NCI-H345 treated with DMSO at 0.1 percent for 48 hours (cell line): ENCODE measurements around the gene TLCD3B.

ENCODE experiments used
- DNase-seq: peaks from one replicate; lab custom pipeline; 2025; ENCODE audit not compliant: unreplicated experiment; lab: John Stamatoyannopoulos, UW

Gene TLCD3B

GRCh38 chr16:30030841-30031413, at the start of gene TLCD3B:
Gene TLCD3B, minus strand, starts transcription at chr16:30031271. Its CDS starts 744 bp downstream, at chr16:30030527.
- no peak for DNase-seq

DNA sequence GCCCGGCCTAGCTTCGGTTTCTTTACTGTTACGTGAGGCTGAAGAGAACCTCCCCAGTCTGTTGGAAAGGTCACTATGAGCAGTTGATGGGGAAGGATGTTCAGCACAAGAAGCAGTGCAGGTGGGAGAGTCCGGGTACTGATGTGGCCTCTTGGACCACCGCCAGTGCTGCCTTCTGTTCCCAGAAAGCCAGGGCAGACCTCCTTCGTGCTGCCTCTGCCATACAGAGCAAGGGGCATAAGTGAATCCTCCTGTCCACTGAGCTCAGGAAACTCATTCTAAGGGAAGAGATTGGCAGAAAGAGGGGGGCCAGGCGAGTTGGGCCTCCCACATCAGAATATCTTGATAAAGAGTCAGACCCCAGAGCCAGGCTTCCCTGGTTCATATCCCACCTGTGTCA, 48.4 kb upstream of the TLCD3B start:
- no peak for DNase-seq

DNA sequence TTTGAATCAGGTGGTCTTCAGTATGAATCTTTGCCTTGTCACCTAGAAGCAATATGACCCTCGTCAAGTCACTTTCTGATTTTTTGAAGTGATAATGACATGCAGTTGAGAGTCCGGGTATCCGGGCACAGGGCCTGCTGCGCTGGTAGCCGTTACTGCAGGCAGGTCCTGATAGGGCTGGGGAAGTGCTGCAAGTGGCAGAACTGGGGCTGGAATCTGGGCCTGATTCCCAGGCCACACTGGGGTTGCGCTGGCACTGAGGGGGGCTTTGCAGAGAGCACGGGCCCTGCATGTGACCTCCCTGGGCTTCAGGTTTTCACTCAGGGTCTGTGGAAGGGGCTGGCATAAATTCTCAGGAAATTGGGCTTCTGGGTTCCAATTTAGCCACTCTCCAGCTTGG, 47.7 kb upstream of the TLCD3B start:
- DNase-seq, result no peak

GRCh38 chr16:30077656-30078055, 46.6 kb upstream of the TLCD3B start:
- no peak for DNase-seq

DNA sequence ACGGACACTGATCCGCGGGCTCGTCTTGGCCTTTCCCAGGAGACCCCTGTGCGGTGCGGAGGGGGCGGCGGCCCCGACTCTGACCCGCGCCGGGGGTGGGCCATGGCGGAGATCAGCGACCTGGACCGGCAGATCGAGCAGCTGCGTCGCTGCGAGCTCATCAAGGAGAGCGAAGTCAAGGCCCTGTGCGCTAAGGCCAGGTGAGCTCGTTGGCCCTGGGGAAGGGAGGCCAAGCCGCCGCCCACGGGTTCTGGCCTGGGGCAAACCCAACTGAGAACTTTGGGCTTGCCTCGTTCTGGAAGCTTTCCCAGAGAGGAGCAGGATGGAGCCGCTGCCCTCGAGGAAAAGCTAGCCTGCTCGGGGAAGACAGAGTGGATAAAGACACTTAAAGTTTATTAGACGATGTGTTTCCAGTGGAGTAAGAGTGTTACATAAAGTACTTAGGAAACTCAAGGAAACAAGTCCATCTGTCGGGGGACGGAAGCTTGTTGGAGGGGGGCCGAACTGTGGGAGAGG, 45.3 kb upstream of the TLCD3B start:
- DNase-seq, result no peak

- peak; percentile 90 for DNase-seq
Measured at GRCh38 chr16:30075503-30076275, 44.6 kb upstream of the TLCD3B start, which contains the start of gene PPP4C. Gene PPP4C, plus strand, starts transcription at chr16:30075994. Its CDS starts 384 bp downstream, at chr16:30076378.

GRCh38 chr16:30070490-30070889, 39.4 kb upstream of the TLCD3B start:
- no peak for DNase-seq

DNA sequence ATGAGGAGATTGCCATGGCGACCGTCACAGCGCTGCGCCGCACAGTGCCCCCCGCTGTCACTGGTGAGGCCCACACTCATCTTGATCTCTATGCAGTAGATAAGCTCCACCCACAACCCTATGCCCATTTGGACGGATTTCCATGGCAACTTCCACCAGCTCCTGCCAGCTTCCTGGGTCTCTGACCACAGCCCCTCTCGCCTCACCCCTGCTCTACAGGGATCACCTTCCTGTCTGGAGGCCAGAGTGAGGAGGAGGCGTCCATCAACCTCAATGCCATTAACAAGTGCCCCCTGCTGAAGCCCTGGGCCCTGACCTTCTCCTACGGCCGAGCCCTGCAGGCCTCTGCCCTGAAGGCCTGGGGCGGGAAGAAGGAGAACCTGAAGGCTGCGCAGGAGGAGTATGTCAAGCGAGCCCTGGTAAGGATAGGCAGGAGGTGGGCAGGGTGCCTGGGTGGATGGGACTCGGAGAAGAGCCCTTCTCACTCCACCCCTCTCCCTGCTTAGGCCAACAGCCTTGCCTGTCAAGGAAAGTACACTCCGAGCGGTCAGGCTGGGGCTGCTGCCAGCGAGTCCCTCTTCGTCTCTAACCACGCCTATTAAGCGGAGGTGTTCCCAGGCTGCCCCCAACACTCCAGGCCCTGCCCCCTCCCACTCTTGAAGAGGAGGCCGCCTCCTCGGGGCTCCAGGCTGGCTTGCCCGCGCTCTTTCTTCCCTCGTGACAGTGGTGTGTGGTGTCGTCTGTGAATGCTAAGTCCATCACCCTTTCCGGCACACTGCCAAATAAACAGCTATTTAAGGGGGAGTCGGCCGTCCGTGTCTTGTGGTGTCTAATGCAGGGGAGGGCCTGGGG, 38.8 kb upstream of the TLCD3B start:
- no peak for DNase-seq

GRCh38 chr16:30068750-30069610, 37.9 kb upstream of the TLCD3B start:
- DNase-seq, result no peak

DNA sequence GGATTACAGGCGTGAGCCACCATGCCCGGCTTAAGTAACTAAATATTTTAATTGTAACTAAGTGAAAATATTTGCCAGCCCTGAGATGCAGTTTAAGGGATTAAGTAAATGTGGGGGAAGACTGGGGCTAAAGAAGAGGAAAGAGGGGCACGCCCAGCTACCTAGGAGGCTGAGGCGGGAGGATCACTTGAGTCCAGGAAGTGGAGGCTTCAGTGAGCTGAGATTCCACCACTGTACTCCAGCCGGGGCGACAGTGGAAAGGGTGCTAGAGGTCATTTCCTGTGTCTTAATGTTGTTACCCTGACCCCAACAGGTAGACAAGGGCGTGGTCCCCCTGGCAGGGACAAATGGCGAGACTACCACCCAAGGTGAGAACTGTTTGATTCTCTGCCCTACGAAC, 37.3 kb upstream of the TLCD3B start:
- DNase-seq, result no peak

DNA sequence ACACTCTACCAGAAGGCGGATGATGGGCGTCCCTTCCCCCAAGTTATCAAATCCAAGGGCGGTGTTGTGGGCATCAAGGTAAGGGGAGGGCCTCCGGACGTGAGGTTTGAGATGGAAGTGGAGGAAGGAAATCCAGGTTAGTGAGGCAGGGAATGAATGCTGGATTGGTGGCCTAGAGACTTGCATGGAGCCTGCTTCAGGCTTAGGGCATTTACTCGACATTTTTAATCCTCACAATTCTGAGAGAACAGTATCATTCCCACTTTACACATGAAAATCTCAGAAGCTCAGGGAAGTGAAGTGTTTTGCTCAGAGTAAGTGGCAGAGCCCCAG, 36.5 kb upstream of the TLCD3B start:
- no peak for DNase-seq

DNA sequence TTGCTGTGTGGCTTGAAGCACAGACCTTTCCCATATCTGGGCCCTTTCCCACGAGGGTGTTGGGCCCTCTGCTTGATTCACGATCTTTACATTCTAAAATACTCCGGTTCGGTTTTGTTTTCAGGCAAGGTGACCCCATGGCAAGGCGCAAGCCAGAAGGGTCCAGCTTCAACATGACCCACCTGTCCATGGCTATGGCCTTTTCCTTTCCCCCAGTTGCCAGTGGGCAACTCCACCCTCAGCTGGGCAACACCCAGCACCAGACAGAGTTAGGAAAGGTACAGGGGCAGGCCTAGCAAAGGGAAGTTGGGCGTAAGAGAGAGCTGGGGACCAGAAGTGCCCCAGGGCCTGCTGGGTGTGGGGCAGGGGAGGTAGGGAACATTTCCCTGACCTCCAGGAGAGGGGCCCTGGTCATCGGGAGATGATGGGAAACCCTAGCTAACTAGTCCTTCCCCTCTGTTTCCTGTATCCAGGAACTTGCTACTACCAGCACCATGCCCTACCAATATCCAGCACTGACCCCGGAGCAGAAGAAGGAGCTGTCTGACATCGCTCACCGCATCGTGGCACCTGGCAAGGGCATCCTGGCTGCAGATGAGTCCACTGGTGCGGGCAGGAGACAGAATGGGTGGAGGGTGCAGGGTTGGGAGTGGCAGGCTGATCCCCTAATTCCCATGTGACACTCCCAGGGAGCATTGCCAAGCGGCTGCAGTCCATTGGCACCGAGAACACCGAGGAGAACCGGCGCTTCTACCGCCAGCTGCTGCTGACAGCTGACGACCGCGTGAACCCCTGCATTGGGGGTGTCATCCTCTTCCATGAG, 35.9 kb upstream of the TLCD3B start:
- DNase-seq, result no peak

- no peak for DNase-seq
Measured at GRCh38 chr16:30065943-30066760, 35.1 kb upstream of the TLCD3B start.

DNA sequence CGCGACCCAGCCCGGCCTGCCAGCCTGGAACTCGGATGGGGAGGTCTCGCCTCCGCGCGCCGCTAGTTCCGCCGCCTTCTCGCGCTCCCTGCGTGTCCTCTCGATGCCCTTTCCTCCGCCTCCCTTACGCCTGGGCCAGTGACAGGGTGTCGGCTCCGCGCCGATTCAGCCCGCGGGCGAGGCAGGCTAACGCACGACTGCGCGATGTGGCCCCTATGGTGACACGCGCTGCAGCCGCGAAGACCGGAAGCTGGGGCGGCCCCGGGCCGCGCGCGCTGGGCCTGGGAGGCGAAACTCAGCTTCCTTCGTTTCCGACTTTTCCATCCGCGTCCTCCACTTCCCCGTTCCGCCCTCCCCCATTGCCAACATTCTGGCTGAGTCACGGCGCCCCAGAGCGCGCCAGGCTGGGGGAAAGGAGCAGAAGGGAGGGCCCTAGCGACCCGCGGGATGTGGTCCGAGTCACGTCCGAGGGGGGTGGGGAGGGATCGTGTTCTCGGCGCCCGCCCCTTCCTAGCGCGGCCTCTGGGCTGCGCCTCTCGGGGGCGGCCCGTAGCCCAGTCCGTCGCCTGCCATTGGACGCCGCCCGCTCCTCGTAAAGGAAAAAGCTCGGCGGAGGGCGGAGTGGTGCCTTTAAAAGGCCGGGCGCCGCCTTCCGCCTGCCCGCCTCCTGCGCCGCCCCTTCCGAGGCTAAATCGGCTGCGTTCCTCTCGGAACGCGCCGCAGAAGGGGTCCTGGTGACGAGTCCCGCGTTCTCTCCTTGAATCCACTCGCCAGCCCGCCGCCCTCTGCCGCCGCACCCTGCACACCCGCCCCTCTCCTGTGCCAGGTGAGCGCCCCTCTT, 34.3 kb upstream of the TLCD3B start, which contains the start of gene ALDOA:
Gene ALDOA (plus strand): TSS at position 659 of the 841 bp plus-strand sequence. CDS start 1,138 bp downstream, outside the sequence.
- DNase-seq, result peak; percentile 97

DNA sequence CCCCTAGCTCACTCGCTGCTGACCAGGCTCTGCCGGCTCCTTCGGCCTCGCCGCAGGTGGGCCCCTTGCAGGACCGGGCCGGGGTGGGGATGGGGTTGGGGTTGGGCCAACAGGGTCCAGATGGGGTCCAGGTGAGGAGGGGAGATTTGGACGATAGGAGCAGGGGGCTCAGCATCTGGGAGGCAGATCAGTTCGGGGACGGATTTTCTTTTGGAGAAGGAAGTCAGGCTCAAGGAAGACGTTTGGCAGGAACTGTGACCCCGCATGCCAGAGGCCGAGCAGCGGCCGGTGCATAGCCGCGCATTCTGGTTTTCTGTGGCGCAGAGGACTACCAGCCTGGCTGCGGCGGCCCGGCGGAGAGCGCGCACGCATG, 33.6 kb upstream of the TLCD3B start:
- no peak for DNase-seq

DNA sequence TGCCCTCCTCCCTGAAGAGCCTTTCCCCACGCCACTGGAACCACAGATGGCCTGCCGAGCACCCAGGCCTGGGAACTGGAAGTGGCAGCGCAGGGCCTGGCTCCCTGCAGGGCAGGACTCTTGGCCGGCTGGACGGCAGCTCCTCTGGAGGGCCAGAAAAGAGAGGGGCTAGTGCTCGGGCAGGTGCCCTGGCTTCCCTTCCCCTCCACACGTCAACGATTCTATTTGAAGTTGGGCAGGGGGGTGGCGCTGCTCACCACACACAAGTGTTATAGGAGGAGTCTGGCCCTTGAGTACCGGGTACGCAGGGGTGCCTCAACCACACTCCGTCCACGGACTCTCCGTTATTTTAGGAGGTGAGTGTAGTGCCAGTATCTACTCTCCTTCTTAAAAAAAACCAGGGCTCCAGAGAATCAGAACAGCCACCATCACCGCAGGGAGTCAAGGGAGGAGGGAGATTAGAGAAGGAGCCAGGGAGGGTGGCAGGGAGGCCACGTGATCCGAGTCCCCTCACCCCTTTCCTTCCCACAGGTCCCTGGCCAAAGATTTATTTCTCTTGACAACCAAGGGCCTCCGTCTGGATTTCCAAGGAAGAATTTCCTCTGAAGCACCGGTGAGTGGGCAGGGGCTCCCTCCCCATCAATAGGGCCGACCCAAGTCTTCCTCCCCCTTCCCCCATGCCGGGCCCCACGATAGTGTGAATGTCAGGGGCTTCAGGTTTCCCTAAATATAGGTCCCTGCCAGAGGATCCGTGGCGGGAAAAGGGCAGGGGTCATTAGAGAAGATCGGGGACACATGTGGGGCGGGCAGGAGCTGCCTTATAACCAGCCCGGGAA, 33.0 kb upstream of the TLCD3B start:
- DNase-seq, result peak; percentile 39

DNA sequence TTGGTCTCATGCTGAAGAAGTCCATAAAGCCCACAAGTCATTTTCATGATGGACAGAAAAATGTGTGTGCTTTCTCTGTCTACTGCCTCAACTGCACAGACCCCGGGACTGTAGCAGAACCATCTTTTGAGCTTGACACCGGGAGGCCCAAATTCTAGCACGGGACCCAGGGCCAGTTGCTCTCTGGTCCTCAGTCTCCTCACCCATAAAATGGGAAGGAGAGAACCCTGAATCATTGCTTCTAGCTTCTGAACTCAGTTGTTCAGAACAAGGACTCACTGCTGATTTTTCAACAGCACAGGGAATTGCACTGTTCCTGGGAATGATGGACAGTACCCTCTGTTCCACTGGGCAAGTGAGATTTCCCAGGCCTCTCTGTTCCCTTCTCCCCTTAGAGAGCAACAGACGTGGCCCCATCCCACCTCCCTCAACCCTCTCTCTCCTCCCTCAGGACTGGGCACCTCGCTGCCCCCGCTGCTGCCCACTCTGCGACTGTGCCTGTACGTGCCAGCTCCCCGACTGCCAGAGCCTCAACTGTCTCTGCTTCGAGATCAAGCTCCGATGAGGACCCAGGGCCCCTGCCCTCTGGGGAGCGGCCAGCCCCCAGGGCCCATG, 32.3 kb upstream of the TLCD3B start:
- DNase-seq, result no peak
